Colonic mucosa (tissue), 4 donors: ENCODE measurements around the gene MAMSTR. TPM values are rescaled to one million over a fixed set of nuclear protein-coding genes. Genes with fewer than 3 reads are reported as not detected.

Experiments used
- DNase-seq: peaks from one replicate; pipeline ENCODE4 v3.0.0-alpha.2; 2020
- H3K27ac ChIP-seq: fragments of 200-600 bp; one replicate; pipeline ENCODE4 v1.8.0; 2021
- H3K27me3 ChIP-seq: fragments of 200-600 bp; one replicate; pipeline ENCODE4 v1.8.0; 2021
- H3K36me3 ChIP-seq: fragments of 200-600 bp; one replicate; pipeline ENCODE4 v1.8.0; 2021
- H3K4me1 ChIP-seq: fragments of 200-600 bp; one replicate; pipeline ENCODE4 v1.8.0; 2021; ENCODE audit warnings: mild to moderate bottlenecking
- H3K4me3 ChIP-seq: fragments of 200-600 bp; one replicate; pipeline ENCODE4 v1.8.0; 2021
- H3K9ac ChIP-seq, 2 donors: one replicate each; pipeline ENCODE4 v1.7.0; 2013; ENCODE audit warnings: control low read depth in 2 of 2, low read depth in 2 of 2, low read length in 2 of 2
- H3K9me3 ChIP-seq: fragments of 200-600 bp; one replicate; pipeline ENCODE4 v1.8.0; 2021
- intact Hi-C: fragments of 100-400 bp; cut with DNase I; formaldehyde crosslinking; loops from one replicate; pipeline ENCODE4 v1.14.1; 2022
- total RNA-seq, 2 donors: library from RNA; stranded (reverse); fragmentation: NEBNext Ultra II Directional in 1 of 2; extraction: Animal tissue kit (Norgen Biotek cat#: 25700) in 1 of 2; gene quantifications; one replicate each; pipeline ENCODE4 v1.2.1, GENCODE V29; 2021
- TF ChIP-seq, protein P1 (sequence below): fragments of 200-600 bp; IDR thresholded peaks from one replicate; pipeline ENCODE4 v1.8.0; 2022; ENCODE audit warnings: antibody characterized with exemption, mild to moderate bottlenecking
- donor health status: healthy.
- donor health status: DM: no; HTN: no; CAD: no.
- donor health status: DM: no; HTN: no; CAD: no.

The MAMSTR gene
- total RNA-seq, 2 donors from 2014 or later = 0.35 to 1.2 TPM

DNA sequence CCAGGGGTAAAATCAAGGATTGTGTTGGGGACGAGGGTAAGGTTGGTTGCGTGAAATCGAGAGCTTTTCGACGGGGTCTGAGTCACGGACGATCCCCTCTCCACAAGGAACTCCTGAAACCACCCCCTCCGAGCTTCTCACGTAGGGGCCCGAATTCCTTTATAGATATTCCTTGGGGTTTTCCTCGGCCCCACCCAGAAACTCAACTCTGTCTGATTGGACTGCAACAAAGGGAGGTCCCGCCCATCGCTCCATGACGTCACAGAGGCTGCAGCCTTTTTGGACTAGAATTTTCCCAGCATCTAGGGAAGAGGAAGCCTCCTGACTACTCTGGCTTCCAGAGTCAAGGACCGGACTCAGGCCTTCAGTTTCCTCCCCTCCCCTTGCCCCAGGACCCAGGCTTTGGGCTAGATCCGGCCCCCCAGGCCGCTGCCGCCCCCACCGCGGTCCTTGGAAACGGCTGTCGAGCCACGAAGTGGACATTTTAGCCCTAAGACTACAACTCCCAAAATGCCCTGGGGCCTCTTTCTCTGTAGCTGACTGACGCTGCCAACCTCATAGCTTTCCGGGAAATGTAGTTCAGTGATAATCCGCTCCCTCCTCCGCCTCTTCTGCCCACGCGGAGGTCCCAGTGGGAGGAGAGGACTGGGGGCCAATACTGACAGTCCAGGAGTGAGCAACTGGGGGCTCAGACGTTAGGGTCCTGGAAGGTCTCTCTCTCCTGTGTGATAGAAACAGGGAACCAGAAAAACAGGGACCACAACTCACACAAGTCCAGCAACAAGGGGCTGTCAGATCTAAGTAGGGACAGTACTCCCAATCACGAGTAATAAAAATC lies 27.4 kb upstream of the MAMSTR start, which contains the start of gene IZUMO1:
Gene IZUMO1 (minus strand): TSS at position 172 of the 838 bp plus-strand sequence. CDS start 1,050 bp downstream, outside the sequence.
- Histone ChIP-seq H3K9ac (no peak within 1 kb of the TSS), H3K4me3 (no peak within 1 kb of the TSS), H3K27ac (no peak within 1 kb of the TSS), H3K36me3 (no peaks in the 10 kb centered on the region), H3K9me3 (no peaks in the 10 kb centered on the region), H3K27me3 (peaks cover 7% of the 10 kb centered on the region), H3K4me1 (no peaks in the 10 kb centered on the region)
- peak; percentile 71 for DNase-seq
- intact Hi-C loops = no loop called here
- TF ChIP-seq, protein P1, sequence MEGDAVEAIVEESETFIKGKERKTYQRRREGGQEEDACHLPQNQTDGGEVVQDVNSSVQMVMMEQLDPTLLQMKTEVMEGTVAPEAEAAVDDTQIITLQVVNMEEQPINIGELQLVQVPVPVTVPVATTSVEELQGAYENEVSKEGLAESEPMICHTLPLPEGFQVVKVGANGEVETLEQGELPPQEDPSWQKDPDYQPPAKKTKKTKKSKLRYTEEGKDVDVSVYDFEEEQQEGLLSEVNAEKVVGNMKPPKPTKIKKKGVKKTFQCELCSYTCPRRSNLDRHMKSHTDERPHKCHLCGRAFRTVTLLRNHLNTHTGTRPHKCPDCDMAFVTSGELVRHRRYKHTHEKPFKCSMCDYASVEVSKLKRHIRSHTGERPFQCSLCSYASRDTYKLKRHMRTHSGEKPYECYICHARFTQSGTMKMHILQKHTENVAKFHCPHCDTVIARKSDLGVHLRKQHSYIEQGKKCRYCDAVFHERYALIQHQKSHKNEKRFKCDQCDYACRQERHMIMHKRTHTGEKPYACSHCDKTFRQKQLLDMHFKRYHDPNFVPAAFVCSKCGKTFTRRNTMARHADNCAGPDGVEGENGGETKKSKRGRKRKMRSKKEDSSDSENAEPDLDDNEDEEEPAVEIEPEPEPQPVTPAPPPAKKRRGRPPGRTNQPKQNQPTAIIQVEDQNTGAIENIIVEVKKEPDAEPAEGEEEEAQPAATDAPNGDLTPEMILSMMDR = no peak

DNA sequence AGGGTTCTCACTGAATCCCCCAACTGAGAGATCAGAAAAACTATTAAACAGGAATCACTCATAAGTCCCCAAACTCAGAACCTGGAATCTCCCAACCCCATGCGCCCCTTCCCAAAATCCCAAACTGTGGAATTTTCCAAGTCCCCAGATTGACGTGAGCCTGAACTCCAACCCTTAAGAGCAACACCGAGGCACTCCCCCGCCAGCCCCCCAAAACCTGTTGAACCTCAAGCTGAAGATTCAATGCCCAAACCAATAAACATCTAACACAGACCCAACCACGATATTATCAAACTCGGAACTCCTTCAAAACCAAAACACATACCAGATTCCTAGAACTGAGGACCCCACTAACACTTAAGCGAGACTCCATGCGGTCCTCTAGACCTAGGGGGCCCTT lies 26.6 kb upstream of the MAMSTR start:
- TF ChIP-seq, protein P1 = no peak
- no peaks in the 10 kb centered on the region for H3K36me3 ChIP-seq
- H3K4me3 ChIP-seq = no peak overlapping the region
- no peaks in the 10 kb centered on the region for H3K9me3 ChIP-seq
- DNase-seq = no peak
- H3K4me1 ChIP-seq = no peaks in the 10 kb centered on the region
- no peaks in the 10 kb centered on the region for H3K27me3 ChIP-seq
- intact Hi-C loops = no loop called here
- H3K27ac ChIP-seq = no peak overlapping the region
- no peak overlapping the region for H3K9ac ChIP-seq

DNA sequence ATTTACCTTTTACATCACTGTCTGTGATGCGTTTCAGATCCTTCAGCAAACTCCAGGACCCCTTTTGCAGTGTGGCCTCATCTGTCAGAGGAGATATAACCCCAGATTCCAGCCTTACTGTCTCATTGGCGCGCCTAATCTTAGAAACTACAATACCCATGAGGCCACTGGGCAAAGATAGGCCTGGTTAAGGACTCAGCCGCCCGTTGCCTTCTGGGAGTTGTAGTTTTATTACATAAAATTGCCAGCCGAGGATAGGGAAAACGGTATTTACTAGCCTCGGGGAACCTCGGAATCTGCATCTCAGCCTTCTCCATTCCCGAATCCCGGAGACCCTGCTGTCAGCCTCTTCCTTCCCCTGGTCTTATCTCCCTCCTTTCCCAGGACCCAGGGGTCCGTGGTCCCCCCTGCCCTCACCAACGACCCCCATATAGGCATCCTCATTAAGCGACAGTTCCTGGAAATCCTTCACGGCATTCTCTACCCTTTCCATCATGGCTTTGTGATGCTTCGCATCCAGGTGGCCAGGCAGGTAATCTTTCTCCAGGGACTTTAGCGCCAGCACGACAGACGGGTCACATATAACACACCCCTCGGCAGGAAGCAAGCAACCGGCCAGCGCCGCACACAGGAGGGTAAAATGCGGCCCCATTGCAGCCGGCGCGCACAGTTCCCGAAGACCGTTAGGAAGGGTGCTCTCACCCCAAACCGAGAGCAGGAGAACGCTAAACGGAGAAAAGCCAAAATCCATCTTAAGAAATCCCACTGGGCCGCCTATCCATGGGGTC lies 25.9 kb upstream of the MAMSTR start:
- Histone ChIP-seq H3K27ac (no peak overlapping the region), H3K4me3 (no peak overlapping the region), H3K4me1 (no peaks in the 10 kb centered on the region), H3K27me3 (no peaks in the 10 kb centered on the region), H3K9me3 (no peaks in the 10 kb centered on the region), H3K9ac (no peak overlapping the region), H3K36me3 (no peaks in the 10 kb centered on the region)
- TF ChIP-seq, protein P1 = no peak
- intact Hi-C loops = no loop called here
- DNase-seq = peak; percentile 72

DNA sequence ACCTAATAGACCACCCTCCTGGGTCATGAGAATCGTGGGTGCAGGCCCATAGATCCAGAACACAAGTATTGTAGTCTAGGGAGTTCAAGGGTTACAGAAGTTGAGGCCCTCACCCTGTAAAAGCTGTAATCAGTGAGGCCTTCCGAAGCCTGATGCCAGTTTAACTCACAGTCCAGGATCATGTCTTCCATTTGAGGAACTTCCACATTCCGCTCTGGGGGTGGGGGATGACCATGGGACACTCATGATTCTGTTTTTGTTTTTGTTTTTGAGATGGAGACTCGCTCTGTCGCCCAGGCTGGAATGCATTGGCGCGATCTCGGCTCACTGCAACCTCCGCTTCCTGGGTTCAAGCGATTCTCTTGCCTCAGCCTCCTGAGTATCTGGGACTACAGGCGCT lies 22.6 kb upstream of the MAMSTR start:
- intact Hi-C loops = no loop called here
- DNase-seq = no peak
- no peaks in the 10 kb centered on the region for H3K4me1 ChIP-seq

More for the DNA sequence above, 22.6 kb upstream of the MAMSTR start:
- Histone ChIP-seq H3K36me3 (no peaks in the 10 kb centered on the region), H3K27ac (no peak overlapping the region), H3K27me3 (peaks cover 5% of the 10 kb centered on the region), H3K4me3 (no peak overlapping the region), H3K9ac (peak overlapping the region in 1 of 2 donors; percentile 12), H3K9me3 (no peaks in the 10 kb centered on the region)
- TF ChIP-seq, protein P1 = no peak
